ENCODE data around the gene ARL11. TPM values are rescaled to one million over a fixed set of nuclear protein-coding genes. Genes with fewer than 3 reads are reported as not detected.
A peak's percentile ranks its signal among the peaks of the same experiment; 100 is the strongest.

ARL11 gene
- total RNA-seq, 1 experiment from 2014 or later: not detected

DNA sequence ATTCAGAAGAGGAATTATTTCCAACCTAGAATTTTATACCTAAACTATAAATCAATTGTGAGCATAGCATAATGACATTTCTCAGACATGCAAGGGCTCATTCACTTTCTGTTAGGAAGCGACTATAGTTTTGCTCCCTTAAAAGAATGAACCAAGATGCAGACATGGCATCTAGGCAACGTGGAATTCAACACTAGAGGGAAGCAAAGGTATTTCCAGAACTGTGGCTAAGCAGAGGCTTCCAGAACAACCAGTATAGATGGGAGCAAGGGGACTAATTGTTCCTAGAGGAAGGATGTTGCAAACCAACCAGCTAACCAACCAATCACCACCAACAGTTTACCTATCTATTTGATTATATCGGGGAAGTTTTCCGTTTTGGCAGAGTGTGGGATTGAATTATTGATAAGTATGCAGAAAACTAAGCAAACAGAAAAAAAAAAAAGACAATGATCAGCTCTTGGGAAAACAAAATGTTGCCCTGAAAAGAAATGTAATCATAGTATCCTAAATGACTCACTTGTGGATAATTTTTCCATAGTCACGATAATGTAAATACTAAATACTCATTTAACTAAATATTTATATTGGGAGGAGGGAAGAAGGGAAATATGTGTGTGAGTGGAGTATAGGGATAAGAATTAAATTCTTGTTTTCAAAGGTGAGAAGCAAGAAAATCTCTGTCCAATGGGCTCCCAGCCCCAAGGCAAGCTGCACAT lies 21.1 kb downstream of the ARL11 start:
- peak; percentile 40 for DNase-seq (ENCODE audit: low spot score)

DNA sequence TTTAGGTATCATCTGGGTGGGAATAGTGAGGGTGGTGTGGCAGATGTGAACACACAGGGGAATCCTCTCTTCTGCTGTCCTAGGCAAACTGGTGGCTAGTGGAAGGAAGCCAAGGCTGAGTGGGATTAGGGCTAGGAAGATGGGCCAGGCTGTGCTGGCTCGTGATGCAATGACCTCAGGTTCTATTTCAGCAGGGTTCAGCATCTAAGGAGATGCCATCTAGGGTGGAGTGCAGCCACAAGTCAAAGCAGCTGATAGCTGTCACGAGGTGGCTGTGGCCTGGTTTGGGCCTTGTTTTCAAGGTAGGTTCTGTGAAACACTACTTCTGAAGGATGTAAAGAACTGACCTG lies 21.6 kb downstream of the ARL11 start:
- DNase-seq (ENCODE audit: low spot score): no peak

DNA sequence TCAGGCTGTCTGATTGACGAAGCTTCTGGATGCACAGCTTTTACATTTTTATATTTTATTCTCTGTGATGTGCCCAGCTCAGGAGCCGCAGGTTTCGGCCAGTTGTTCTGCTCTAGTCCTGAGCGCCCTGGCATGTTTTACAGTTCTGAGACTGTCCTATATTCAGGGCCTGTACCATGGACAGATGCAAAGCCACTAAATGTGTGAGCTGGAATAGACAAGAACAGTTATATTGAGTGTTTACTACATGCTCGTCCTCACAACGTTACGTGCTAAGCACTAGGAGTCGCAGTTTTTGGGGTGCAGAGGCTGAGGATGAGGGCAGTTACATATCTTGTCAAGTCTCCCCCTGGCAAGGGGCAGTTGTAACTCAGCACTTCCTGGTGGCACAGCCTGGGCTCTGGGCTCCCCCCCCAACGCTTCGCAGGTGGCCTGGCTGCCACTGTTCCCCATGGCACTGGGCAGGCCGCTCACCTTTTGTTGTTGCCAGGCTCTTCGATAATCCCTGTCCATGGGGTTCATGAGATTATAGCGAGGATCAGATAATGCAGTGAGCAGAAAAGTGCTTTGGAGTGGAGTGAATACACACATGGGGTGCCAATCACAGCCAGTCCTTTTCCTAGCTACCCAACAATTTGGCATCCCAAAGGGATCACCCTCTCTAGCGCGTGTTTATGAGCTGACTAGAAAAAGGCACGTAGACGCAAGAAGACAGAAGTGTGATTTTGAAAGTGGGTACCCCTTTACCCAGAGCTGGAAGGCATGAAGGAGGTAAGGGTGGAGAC lies 23.5 kb downstream of the ARL11 start:
- DNase-seq (ENCODE audit: low spot score): no peak

DNA sequence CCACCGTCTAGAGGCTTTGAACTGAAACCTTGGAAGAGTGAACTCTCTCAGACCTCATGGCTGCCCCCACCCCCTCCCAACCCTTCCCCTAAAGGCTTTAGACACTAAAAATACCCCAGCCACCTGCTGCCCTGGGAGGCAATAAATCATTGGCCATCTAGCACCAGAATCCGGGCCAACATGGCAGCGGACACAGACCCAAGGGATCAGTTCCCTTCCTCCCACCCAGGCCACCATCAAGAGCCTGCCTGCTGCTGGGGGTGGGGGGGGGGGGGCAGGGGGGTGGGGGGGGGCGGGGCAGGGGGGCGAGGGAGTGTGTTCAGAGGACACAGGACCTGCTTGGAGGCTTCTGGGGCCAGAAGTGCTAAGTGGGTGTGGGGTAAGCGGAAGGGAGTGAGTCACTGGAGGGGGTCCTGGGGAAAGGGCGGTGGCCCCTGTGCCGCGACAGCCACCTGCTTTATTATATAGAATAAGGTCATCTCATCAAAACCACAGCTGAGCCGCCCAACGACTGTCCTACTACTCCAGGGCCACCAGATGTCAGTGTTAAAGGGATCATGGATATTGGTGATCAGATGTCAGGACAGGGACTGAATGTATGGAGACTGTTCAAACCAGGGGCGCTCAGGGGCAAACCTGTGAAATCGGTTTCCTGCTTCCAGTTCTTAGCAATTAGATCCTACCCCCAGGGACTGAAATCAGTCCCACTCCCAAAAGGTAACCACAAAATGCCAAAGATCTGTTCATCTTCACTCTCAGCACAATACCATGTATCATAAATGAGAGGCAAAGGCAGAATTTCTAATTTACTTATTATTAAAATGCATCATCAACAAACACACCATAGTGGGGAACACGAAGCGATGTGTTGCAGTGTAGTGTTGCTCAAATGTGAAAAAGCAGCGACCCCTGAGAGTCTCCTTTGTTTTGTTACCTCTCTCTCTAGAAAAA lies 24.3 kb downstream of the ARL11 start:
- DNase-seq (ENCODE audit: low spot score): peak; percentile 35

DNA sequence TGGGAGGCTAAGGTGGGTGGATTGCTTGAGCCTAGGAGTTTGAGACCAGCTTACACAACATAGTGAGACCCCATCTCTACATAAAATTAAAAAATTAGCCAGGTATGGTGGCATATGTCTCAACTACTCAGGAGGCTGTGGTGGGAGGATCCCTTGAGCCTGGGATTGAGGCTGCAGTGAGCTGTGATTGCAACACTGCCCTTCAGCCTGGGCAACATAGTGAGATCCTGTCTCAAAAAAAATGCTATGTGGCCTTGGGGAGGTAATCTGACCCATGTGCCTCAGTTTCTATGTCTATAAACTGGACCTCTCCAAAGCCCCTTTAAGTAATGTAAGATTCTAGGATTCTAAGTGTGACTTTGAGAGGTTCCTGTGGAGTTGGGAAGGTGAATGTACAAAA lies 25.2 kb downstream of the ARL11 start:
- no peak for DNase-seq (ENCODE audit: low spot score)

DNA sequence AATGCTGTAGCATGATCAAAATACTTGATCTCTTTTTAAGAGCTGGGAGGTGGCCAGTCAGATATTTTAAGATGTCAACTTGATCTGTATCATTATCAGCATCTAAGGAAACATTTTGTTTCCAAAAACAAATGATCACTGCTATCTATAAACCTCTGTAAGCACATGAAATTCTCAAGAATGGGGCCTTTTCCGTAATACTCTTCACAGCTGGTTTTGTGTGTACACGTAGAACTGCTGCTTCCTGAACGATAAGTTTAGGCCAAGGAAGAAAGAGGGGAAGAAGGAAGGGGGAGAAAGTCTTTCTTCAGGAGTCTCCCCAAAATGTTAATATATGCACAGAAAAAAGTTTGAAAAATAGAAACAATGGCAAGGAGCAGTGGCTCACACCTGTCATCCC lies 25.7 kb downstream of the ARL11 start:
- no peak for DNase-seq (ENCODE audit: low spot score)

DNA sequence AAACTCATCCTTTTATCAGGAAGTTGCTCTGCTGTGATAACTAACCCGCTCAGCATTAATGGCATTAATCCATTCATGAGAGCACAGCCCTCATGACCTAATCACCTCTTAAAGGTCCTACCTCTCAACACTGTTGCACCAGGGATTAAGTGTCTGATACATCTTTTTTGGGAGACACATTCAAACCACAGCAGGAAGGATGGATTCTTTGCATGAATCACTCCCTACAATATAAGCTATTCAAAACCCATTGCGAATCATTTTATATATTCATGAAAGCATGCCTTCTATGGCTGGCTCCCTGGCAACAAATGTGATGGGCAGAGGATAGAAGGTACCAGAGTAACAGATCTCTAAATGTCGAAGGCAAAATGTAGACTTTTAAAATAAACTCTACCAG lies 27.6 kb downstream of the ARL11 start:
- DNase-seq (ENCODE audit: low spot score): peak; percentile 13

DNA sequence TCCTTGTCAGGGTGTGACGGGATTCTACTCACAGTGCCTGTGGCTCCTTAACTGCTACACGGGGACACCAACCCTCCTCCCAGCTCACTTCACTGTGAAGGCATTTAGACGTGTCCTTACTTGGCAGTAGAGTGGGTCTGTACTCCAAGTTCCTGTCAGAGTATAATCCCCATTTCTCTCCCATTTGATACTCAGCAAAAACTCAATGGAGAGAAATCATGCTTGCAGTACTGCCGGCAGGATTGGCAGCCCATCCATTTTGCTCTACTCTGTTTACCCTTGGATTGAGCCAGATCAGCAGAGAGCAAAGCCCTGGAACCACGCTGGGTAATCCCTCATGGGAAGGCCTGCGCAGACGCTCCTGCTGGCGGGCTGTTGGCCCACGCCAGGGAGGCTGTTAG lies 28.9 kb downstream of the ARL11 start:
- no peak for DNase-seq (ENCODE audit: low spot score)

DNA sequence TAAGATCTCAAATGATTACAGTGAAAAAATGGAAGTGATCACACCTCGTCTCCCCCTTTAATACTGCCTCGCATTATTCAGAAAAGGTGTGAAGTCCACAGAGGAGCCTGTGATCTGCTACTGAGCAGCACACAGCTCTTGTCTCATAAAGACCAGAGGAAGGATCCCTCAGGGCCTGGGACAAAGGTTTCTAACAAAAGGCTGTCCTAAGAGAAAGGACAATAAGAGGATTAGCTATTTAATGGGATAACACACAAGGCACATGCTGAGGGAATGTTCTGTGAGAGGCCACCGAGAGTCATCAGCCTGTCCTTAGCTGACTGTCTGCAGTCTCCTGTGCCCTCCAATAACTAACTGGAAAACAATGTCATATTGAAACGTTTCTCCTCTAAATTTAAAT lies 36.3 kb downstream of the ARL11 start:
- DNase-seq (ENCODE audit: low spot score): no peak

DNA sequence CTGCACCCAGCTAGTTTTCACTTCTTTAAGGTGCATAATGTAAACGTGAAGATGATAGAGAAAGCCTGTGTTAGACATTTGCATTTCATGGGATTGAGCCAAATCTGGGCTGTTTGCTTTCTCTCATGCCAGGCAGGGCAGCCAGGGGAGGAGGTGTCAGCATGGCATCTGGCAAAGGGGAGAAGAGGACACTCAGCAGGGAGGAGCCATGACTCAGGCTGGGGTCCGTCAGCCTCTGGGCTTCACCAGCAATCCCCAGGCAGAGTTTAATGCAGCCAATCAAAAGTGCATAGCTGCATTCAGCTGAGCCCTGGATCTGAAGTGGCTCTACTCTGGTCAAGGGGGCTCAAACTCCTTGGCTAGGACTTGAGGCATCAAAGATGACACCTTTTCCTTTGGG lies 39.5 kb downstream of the ARL11 start:
- DNase-seq (ENCODE audit: low spot score): peak; percentile 65

DNA sequence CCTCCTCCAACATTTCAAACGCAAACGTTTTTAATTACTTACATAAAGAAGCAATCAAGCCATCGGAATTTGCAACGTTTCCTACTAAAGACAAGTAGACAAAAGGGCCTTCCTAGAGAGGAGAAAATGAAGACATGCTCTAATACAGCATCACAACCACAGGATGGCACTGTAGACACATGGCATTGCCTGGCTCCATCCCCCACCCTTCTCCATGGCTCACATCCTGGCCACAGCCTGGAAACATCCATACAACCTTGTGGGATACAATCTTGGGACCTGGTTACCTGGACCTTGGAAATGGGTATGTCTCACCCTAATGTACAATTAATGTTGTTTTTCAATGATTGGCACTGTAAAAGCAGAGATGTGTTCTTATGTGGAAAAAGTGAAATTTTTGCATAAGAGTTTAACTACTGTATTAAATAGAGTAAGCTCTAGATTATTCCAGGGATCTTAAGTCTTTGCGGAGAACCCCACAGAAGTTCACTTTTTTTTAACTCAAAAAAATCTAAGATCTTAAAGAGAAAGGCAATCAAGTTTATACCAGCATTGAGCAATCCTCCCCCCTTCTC lies 41.5 kb downstream of the ARL11 start:
- DNase-seq (ENCODE audit: low spot score): peak; percentile 67

DNA sequence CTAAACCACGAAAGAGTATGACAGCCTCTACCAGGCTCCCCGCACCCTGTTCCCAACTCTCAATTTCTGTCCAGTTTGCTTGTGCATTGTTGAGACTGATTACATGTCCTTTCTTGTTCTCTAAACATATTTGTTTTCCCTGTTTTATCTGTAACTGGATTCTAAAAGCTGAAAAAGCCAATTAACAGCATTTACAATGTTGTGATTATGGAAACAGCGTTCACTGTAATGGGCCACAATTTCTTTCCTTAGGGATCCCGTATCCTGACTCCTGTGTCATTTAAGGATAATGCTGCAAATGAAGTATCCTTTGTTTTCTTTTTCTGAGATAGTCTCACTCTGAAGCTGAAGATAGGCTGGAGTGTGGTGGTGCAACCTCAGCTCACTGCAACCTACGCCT lies 42.5 kb downstream of the ARL11 start:
- no peak for DNase-seq (ENCODE audit: low spot score)

DNA sequence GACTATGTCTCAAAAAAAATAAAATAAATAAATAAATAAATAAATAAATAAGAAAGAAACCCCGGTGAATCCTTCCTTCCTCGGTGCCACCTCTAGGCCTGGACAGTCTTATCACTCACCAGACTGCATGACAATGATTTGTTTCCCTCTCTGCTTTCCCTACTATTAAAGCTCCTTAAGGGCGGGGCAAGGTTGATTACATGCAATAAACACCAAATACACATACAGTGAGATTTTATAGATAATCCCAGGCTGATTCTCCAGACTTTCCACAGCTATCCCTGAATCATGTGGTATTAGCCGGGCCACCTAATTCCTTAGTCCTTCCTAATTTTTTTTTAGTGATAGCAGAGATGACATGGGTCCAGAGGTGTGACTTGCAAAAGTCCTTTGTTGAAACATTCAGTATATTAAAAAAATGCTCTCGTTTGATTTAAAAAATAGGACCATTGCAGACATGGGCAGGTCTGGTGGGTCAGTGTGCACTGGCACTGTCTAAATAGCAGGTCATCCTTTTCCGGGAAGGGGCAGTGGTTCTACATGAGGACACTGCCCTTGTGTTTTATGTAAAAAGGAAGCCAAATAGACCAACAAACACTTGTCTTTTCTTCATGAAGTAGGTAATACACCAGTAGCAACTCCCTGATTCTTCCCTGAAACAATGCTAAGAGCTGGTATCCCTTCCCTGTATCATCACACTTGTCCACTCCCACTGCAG lies 48.4 kb downstream of the ARL11 start:
- DNase-seq (ENCODE audit: low spot score): no peak

DNA sequence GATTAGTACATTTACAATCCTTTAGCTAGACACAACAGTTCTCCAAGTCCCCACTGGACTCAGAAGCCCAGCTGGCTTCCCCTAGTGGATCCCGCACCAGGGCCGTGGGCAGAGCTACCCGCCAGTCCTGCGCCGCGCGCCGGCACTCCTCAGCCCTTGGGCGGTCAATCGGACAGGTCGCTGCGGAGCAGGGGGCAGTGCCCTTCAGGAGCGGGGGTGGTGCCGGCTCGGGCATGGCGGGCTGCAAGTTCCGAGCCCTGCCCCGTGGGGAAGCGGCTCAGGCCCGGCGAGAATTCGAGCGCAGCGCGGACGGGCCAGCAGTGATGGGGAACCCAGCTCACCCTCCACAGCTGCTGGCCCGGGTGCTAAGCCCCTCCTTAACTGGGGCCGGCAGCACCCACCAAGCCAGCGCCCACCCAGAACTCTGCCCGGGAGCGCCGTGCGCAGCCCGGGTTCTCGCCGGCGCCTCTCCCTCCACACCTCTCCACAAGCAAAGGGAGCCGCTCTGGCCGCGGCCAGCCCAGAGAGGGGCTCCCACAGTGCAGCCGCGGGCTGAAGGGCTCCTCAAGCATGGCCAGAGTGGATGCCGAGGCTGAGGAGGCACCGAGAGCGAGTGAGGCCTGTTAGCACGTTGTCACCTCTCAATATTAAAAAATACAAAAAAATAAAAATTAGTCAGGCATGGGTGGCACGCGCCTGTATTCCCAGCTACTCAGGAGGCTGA lies 50.0 kb downstream of the ARL11 start:
- DNase-seq (ENCODE audit: low spot score): no peak

DNA sequence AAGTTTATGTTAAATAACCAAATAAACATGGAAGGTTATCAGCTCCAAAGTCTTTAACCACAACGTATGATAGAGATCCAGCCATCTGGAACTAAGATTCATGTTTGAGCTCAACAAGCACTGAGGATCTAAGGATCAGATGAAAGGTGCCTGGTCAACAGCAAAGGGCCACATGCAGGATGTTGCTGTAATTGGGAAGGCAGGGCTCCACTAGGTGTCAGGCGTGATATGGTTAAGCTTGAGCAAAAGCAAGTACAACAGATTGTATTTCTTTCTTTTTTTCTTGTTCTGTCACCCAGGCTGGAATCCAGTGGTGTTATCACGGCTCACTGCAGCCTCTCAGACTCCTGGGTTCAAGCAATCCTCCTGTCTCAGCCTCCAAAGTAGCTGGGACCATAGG lies 50.9 kb downstream of the ARL11 start:
- no peak for DNase-seq (ENCODE audit: low spot score)

DNA sequence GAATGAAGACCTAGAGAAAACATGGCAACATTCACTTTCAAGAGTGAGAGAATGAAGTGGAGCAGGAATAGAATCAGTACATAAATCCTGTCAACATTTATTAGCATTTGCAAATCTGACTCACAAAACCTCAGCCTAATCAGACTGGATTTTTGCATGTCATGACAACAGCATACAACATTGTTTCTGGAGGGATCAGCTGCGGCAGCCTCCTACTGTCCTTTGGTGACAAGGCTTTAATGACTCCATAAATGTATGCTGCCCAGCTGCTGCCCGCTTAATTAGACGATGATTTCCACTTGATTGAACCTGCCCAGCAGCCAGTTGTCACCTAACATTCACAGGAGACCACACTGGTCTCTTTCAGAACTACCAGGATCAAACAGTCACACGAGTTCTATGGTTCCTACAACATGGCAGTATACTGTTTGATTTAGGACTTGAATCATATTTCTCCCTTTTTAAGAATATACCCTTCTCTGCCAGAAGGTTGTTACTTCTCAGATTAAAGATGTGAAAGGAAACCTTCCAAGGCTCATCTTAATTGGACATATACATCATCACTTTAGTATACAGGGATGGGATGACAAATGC lies 53.6 kb downstream of the ARL11 start:
- DNase-seq (ENCODE audit: low spot score): peak; percentile 70

All from A172 (cell line).